ENCODE data around the gene COPG2.
"Not testable (repeated sequence)": the region's sequence is repeated elsewhere in the genome, so short reads cannot be mapped to it uniquely, and the experiment has no call there.

The COPG2 gene

GRCh38 chr7:130649004-130649790 is 19.4 kb downstream of the COPG2 start:
- DNase-seq = no peak

- DNase-seq = no peak
Measured at GRCh38 chr7:130648580-130648979, 20.0 kb downstream of the COPG2 start.

DNA sequence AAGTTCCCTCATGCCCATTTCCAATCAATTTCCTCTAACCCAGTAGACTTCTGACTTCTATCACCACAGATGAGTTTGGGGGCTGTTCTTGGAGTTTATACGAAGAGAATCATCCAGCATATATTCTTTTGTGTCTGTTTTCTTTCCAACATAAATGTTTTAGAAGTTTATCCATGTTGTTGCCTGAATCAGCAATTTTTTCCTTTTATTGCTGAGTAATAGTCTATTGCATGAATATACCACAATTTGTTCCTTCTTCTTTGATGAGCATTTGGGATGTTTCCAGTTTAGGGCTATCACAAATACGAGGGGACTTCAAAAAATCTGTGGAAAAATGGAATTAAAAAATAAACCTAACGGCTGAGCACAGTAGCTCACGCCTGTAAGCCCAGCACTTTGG is 26.2 kb downstream of the COPG2 start:
- DNase-seq = no peak

- DNase-seq = no peak
Measured at GRCh38 chr7:130641497-130641896, 27.1 kb downstream of the COPG2 start.

GRCh38 chr7:130641040-130641439 is 27.5 kb downstream of the COPG2 start:
- no peak for DNase-seq

GRCh38 chr7:130639388-130639787 is 29.2 kb downstream of the COPG2 start:
- no peak for DNase-seq

DNA sequence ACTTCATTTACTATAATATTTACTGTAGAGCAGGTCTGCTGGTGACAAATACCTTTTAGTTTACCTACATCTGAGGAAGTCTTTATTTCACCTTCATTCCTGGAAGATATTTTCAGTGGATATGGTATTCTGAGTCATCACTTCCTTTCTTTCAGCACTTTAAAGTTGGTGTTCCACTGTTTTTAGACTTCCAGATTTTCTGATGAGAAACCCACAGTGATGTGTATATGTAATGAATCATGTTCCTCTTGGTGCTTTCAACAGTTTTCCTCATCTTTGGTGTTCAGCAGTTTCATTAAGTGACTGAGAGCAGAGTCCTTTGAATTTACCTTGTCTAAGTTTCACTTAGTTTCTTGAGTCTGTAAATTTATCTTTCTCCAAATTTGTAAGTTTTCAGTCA is 36.4 kb downstream of the COPG2 start:
- DNase-seq = no peak

GRCh38 chr7:130628901-130629300 is 39.6 kb downstream of the COPG2 start:
- no peak for DNase-seq

- DNase-seq = no peak
Measured at GRCh38 chr7:130627775-130628174, 40.8 kb downstream of the COPG2 start.

DNA sequence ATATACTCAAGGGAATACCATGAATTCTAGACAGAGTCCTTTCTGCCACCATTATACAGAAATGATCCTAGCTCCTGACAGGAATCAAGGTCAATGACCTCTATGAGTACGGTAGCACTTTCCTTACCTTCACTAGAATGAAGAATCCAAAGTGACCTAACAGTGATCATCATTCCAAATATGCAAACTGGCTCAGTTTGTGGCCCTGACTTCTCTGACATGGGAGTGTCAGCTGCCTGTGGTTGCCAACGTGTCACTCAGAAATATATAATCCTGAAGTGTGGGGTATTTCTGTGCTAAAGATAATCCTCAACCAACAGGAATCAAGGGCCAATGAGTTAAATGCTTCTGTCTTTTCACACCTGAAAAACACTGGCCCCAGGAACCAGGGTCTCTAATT is 45.7 kb downstream of the COPG2 start:
- DNase-seq = no peak

DNA sequence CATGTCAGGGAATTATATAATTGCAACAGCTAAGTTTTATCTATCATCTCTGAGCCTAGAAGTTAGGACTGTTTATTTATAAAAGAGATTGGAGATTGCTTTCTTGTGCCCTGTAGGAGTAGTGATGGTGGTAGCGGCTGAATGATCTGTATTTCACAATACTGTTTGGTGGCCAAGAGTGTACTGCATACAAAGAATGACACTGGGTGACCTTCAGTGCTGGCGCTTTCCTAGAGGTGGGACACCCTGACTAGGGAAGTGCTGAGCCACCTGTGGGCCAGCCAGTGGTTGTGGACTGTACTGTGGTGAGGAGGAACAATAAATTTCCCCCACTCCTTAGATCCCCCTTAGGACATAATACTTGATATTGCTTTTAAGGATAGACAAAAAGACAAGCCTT is 53.0 kb downstream of the COPG2 start:
- DNase-seq = no peak

GRCh38 chr7:130614449-130614848 is 54.1 kb downstream of the COPG2 start:
- DNase-seq = no peak

DNA sequence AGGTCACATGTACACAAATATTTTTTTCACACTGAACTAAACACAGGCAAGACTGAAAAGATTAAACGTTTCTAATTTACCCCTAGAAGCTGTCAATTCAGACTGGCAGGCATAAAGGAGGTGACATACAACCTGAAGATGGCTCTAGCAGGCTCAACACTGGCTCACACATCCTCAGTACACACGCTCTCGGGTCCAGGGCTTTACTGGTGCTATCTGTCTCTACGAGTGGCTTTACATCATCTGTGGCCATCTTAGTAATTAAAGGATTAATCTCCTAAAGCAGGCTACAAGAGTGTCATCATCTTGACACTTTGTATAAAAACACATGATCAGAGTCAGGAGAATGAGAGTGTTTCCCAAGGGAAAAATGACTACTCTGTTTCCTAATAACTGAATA is 57.3 kb downstream of the COPG2 start:
- DNase-seq = no peak

DNA sequence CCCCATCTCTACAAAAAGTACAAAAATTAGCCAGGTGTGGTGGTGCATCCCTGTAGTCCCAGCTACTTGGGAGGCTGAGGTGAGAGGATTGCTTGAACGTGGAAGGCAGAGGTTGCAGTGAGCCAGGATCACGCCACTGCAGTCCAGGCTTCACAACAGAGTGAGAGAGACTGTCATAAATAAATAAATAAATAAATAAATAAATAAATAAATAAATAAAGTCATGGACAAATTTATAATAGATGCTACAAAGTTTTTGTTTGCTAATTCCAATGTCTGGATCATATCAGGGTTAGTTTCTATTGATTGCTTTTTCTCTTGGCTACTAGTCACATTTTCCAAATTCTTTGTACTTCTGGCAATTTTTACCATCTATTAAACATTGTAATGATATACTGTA is 61.5 kb downstream of the COPG2 start:
- not testable (repeated sequence) for DNase-seq

- DNase-seq = no peak
Measured at GRCh38 chr7:130606161-130606560, 62.4 kb downstream of the COPG2 start.

DNA sequence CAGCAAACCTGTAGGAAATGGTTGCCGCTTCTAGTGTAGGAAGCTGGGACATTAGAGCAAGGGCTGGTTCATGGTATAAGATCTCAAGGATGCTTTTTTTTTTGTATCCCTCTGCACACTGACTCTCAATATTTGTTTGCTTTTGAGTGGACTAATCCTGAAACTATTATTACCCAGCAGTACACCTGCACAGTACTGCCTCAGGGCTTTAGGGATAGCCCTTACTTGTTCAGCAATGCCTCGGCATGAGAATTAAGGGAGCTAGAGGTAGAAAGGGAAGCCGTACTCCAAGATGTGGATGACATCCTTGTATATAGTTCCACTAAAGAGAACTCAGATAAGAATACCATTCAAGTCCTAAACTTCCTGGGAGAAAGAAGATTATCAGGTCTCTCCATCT is 70.5 kb downstream of the COPG2 start:
- no peak for DNase-seq

DNA sequence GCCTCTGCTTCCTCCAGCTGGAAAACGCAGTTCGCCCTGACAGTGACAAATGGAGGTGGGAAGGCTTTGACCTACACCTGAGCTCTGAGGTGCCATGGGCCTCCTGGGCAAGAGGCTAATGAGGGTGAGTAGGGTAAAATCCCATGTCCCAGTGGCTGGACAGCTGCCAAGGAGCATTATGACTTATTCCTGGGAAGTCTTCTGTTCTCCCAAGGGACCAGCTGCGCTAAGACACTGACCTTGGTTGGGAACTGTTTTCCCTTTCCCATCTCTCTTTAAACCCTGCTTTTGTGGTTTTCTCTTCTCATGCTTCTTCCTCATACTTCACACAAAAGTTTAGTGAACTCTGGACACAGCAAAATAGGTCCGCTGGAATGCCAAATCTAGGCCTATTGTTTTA is 72.6 kb downstream of the COPG2 start:
- DNase-seq = no peak

GRCh38 chr7:130593033-130593432 is 75.5 kb downstream of the COPG2 start:
- DNase-seq = no peak

DNA sequence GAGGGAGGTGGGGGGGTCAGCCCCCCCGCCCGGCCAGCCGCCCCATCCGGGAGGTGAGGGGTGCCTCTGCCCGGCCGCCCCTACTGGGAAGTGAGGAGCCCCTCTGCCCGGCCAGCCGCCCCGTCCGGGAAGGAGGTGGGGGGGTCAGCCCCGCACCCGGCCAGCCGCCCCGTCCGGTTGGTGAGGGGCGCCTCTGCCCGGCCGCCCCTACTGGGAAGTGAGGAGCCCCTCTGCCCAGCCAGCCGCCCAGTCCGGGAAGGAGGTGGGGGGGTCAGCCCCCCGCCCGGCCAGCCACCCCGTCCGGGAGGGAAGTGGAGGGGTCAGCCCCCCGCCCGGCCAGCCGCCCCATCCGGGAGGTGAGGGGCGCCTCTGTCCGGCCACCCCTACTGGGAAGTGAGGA is 77.1 kb downstream of the COPG2 start:
- DNase-seq = not testable (repeated sequence)

DNA sequence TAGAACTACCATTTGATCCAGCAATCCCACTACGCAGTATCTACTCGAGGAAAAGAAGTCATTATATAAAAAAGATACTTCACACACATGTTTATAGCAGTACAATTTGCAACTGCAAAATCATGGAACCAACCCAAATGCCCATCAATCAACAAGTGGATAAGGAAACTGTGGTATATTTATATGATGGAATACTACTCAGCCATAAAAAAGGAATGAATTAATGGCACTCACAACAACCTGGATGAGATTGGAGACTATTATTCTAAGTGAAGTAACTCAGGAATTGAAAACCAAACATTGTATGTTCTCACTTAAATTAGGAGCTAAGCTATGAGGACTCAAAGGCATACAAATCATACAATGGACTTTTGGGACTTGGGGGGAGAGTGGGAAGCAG is 82.6 kb downstream of the COPG2 start:
- DNase-seq = not testable (repeated sequence)

GRCh38 chr7:130575110-130575509 is 93.4 kb downstream of the COPG2 start:
- not testable (repeated sequence) for DNase-seq

- not testable (repeated sequence) for DNase-seq
Measured at GRCh38 chr7:130570144-130570543, 98.4 kb downstream of the COPG2 start.

DNA sequence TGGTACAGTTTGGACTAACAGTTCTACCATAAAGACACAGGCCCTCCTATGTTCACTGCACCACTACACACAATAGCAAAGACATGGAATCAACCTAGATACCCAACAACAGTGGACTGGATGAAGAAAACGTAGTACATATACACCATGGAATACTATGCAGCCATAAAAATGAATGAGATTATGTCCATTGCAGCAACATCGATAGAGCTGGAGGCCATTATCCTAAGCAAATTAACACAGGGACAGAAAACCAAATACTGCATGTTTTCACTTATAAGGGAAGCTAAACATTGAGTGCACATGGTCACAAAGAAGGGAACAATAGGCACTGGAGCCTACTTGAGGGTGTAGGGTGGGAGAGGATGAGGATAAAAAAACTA is 101.7 kb downstream of the COPG2 start:
- no peak for DNase-seq

- no peak for DNase-seq
Measured at GRCh38 chr7:130566168-130566897, 102.2 kb downstream of the COPG2 start.

DNA sequence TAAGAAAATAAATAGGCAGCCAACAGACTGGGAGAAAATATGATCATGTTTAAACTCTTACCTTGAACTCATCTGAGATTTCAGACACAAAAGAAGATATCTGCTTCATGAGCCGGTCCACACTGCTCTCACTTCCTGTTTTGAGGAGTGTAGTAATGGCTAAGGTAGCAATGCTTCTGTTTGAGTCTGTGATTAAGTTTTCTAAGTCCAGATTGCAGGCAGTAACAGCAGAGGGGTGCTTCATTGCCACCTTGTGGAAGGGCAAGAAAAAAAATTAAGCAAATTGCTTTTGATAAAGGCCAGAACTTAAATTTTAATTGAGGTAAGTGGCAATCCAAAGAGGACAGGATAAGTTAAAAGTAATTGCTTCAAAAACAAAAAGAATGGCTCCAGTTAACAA is 107.6 kb downstream of the COPG2 start:
- no peak for DNase-seq
